Trophoblast cell (in vitro differentiated cells and primary cell): ENCODE measurements around the gene DNAH14.
"Not testable (repeated sequence)": the region's sequence is repeated elsewhere in the genome, so short reads cannot be mapped to it uniquely, and the experiment has no call there.

Experiments used
- DNase-seq, 2 donors: peaks; one replicate each; pipeline ENCODE4 v3.0.0-alpha.2; 2016
- H2AFZ ChIP-seq: 2 replicates; pipeline ENCODE4 v1.6.1; 2013; ENCODE audit warnings: low read length, moderate library complexity, mild to moderate bottlenecking; ENCODE audit not compliant: insufficient read depth, poor library complexity
- H2AK5ac ChIP-seq: 2 replicates; pipeline ENCODE4 v1.6.1; 2013; ENCODE audit warnings: mild to moderate bottlenecking, low read length
- H2BK120ac ChIP-seq: 2 replicates; pipeline ENCODE4 v1.6.1; 2013; ENCODE audit warnings: low read length, mild to moderate bottlenecking, moderate library complexity; ENCODE audit not compliant: insufficient read depth, poor library complexity
- H2BK12ac ChIP-seq: 2 replicates; pipeline ENCODE4 v1.6.1; 2013; ENCODE audit warnings: mild to moderate bottlenecking, low read length, moderate library complexity
- H2BK5ac ChIP-seq: 2 replicates; pipeline ENCODE4 v1.6.1; 2013; ENCODE audit warnings: low read length, low read depth, moderate library complexity, mild to moderate bottlenecking; ENCODE audit not compliant: poor library complexity
- H3K14ac ChIP-seq: 2 replicates; pipeline ENCODE4 v1.6.1; 2013; ENCODE audit warnings: mild to moderate bottlenecking, low read length
- H3K18ac ChIP-seq: 2 replicates; pipeline ENCODE4 v1.6.1; 2013; ENCODE audit warnings: mild to moderate bottlenecking, low read length
- H3K23ac ChIP-seq: 2 replicates; pipeline ENCODE4 v1.6.1; 2013; ENCODE audit warnings: low read length
- H3K27ac ChIP-seq: 2 replicates; pipeline ENCODE4 v1.5.1; 2013; ENCODE audit warnings: low read depth, mild to moderate bottlenecking, inconsistent platforms, low read length, moderate library complexity
- H3K27me3 ChIP-seq: 2 replicates; pipeline ENCODE4 v1.6.1; 2013; ENCODE audit warnings: inconsistent platforms, mild to moderate bottlenecking, low read length, moderate library complexity; ENCODE audit not compliant: insufficient read depth
- H3K36me3 ChIP-seq, 2 experiments: 1 replicate in 1 of 2; 2 replicates in 1 of 2; pipeline ENCODE4 v1.6.1; 2013; ENCODE audit warnings: low read length in 2 of 2, mild to moderate bottlenecking in 2 of 2, moderate library complexity in 1 of 2; ENCODE audit not compliant: insufficient read depth in 2 of 2, control insufficient read depth in 1 of 2
- H3K4ac ChIP-seq: 2 replicates; pipeline ENCODE4 v1.6.1; 2013; ENCODE audit warnings: low read depth, mild to moderate bottlenecking, low read length, moderate library complexity
- H3K4me1 ChIP-seq, 2 experiments: 1 replicate in 1 of 2; 2 replicates in 1 of 2; pipeline ENCODE4 v1.6.1; 2013; ENCODE audit warnings: low read length in 2 of 2, mild to moderate bottlenecking in 2 of 2, moderate library complexity in 1 of 2; ENCODE audit not compliant: insufficient read depth in 2 of 2, control insufficient read depth in 1 of 2
- H3K4me2 ChIP-seq: 2 replicates; pipeline ENCODE4 v1.6.1; 2013; ENCODE audit warnings: inconsistent platforms, mild to moderate bottlenecking, low read length, moderate library complexity
- H3K4me3 ChIP-seq: 2 replicates; pipeline ENCODE4 v1.5.1; 2013; ENCODE audit warnings: mild to moderate bottlenecking, low read depth, low read length, inconsistent platforms
- H3K79me1 ChIP-seq: one replicate; pipeline ENCODE4 v1.6.1; 2013; ENCODE audit warnings: low read length
- H3K79me2 ChIP-seq: 2 replicates; pipeline ENCODE4 v1.6.1; 2013; ENCODE audit warnings: low read length, mild to moderate bottlenecking; ENCODE audit not compliant: control insufficient read depth, insufficient read depth, poor library complexity
- H3K9ac ChIP-seq: 2 replicates; pipeline ENCODE4 v1.6.1; 2013; ENCODE audit warnings: mild to moderate bottlenecking, low read length
- H3K9me3 ChIP-seq: 2 replicates; pipeline ENCODE4 v1.6.1; 2013; ENCODE audit warnings: low read depth, mild to moderate bottlenecking, control low read depth, inconsistent platforms, low read length; ENCODE audit not compliant: insufficient read depth
- H4K12ac ChIP-seq: 2 replicates; pipeline ENCODE4 v1.6.1; 2013; ENCODE audit warnings: low read depth, mild to moderate bottlenecking, low read length, moderate library complexity
- H4K8ac ChIP-seq: 2 replicates; pipeline ENCODE4 v1.6.1; 2013; ENCODE audit warnings: low read depth, mild to moderate bottlenecking, low read length, moderate library complexity
- H4K91ac ChIP-seq: one replicate; pipeline ENCODE4 v1.6.1; 2013; ENCODE audit warnings: low read depth, mild to moderate bottlenecking, low read length, moderate library complexity
- WGBS: extraction: QIAGEN DNeasy Blood & Tissue Kit; methylation state at CpG from one replicate; pipeline ENCODE4 v1.1.7; 2013; ENCODE audit warnings: missing lambda C conversion rate; ENCODE audit not compliant: insufficient read length, insufficient coverage; ENCODE audit errors: extremely low coverage; 5-methylcytosine and 5-hydroxymethylcytosine counted together

Gene DNAH14

GRCh38 chr1:225378880-225379279, 449.4 kb downstream of the DNAH14 start:
- no peak overlapping the region for H2BK5ac ChIP-seq
- no peak overlapping the region for H3K18ac ChIP-seq
- no peak overlapping the region for H3K27ac ChIP-seq
- DNase-seq: peak; percentile 30 to 34
- H4K12ac ChIP-seq: no peak overlapping the region
- no peak overlapping the region for H3K4ac ChIP-seq
- no peaks in the 10 kb centered on the region for H3K27me3 ChIP-seq
- H3K9me3 ChIP-seq: no peaks in the 10 kb centered on the region
- H3K79me2 ChIP-seq: no peaks in the 10 kb centered on the region
- no peak overlapping the region for H2BK120ac ChIP-seq
- H3K14ac ChIP-seq: no peak overlapping the region
- no CpG with 5 or more reads among the region's 10 CpGs for WGBS
- H3K4me3 ChIP-seq: no peak overlapping the region
- no peaks in the 10 kb centered on the region for H3K4me1 ChIP-seq
- H2AFZ ChIP-seq: no peak overlapping the region
- H3K36me3 ChIP-seq: no peaks in the 10 kb centered on the region
- H2AK5ac ChIP-seq: no peak overlapping the region
- H4K8ac ChIP-seq: no peak overlapping the region
- H4K91ac ChIP-seq: no peak overlapping the region
- H3K79me1 ChIP-seq: no peaks in the 10 kb centered on the region
- H3K23ac ChIP-seq: no peak overlapping the region
- H3K9ac ChIP-seq: no peak overlapping the region
- H3K4me2 ChIP-seq: no peak overlapping the region
- no peak overlapping the region for H2BK12ac ChIP-seq

GRCh38 chr1:225380691-225381090, 451.2 kb downstream of the DNAH14 start:
- DNase-seq: no peak
- no peak overlapping the region for H4K91ac ChIP-seq
- H2BK5ac ChIP-seq: no peak overlapping the region
- H2AK5ac ChIP-seq: no peak overlapping the region
- no peak overlapping the region for H4K12ac ChIP-seq
- H3K4me1 ChIP-seq: no peaks in the 10 kb centered on the region
- no peak overlapping the region for H3K23ac ChIP-seq
- no peaks in the 10 kb centered on the region for H3K79me2 ChIP-seq
- H3K4me3 ChIP-seq: no peak overlapping the region
- H3K9ac ChIP-seq: no peak overlapping the region
- H3K18ac ChIP-seq: no peak overlapping the region
- no peak overlapping the region for H3K14ac ChIP-seq
- no peak overlapping the region for H2AFZ ChIP-seq
- no peak overlapping the region for H4K8ac ChIP-seq
- no peak overlapping the region for H2BK120ac ChIP-seq
- H3K9me3 ChIP-seq: no peaks in the 10 kb centered on the region
- H3K4me2 ChIP-seq: no peak overlapping the region
- no peak overlapping the region for H2BK12ac ChIP-seq
- no peaks in the 10 kb centered on the region for H3K79me1 ChIP-seq
- H3K36me3 ChIP-seq: no peaks in the 10 kb centered on the region
- H3K27ac ChIP-seq: no peak overlapping the region
- H3K4ac ChIP-seq: no peak overlapping the region
- no CpG with 5 or more reads among the region's 1 CpG for WGBS
- no peaks in the 10 kb centered on the region for H3K27me3 ChIP-seq

- not testable (repeated sequence) for H3K4me2 ChIP-seq, H2BK5ac ChIP-seq, H3K27ac ChIP-seq, H2AFZ ChIP-seq, H4K8ac ChIP-seq, H3K36me3 ChIP-seq, H2BK120ac ChIP-seq, H4K12ac ChIP-seq, H3K23ac ChIP-seq, H3K27me3 ChIP-seq, H3K4me3 ChIP-seq, H3K9me3 ChIP-seq, H3K9ac ChIP-seq, H4K91ac ChIP-seq, H3K14ac ChIP-seq, H2BK12ac ChIP-seq, H3K4me1 ChIP-seq, H3K79me2 ChIP-seq, DNase-seq, H3K4ac ChIP-seq, H2AK5ac ChIP-seq, H3K79me1 ChIP-seq, H3K18ac ChIP-seq
- no CpG with 5 or more reads among the region's 3 CpGs for WGBS
Measured at GRCh38 chr1:225386860-225387259, 457.4 kb downstream of the DNAH14 start.

- Histone ChIP-seq H3K4me3 (no peak overlapping the region), H3K4ac (no peak overlapping the region), H3K18ac (no peak overlapping the region), H3K27me3 (no peaks in the 10 kb centered on the region), H4K12ac (no peak overlapping the region), H3K79me1 (no peaks in the 10 kb centered on the region), H3K14ac (no peak overlapping the region), H3K23ac (no peak overlapping the region), H3K4me2 (no peak overlapping the region), H3K27ac (no peak overlapping the region), H3K4me1 (no peaks in the 10 kb centered on the region), H2AK5ac (no peak overlapping the region), H3K9me3 (no peaks in the 10 kb centered on the region), H2AFZ (no peak overlapping the region), H2BK5ac (no peak overlapping the region), H2BK12ac (no peak overlapping the region), H3K79me2 (no peaks in the 10 kb centered on the region), H2BK120ac (no peak overlapping the region), H3K36me3 (no peaks in the 10 kb centered on the region), H3K9ac (no peak overlapping the region), H4K91ac (no peak overlapping the region), H4K8ac (no peak overlapping the region)
- WGBS: no CpG with 5 or more reads among the region's 4 CpGs
- peak in 1 of 2 donors; percentile 65 for DNase-seq
Measured at GRCh38 chr1:225388372-225388771, 458.9 kb downstream of the DNAH14 start.
